IMR-90 (cell line): ENCODE measurements around the gene UBXN1. TPM values are rescaled to one million over a fixed set of nuclear protein-coding genes. Genes with fewer than 3 reads are reported as not detected.

ENCODE experiments used
- microRNA-seq, 2 experiments: library from miRNA; stranded (forward) in 1 of 2; unstranded in 1 of 2; fragments of 10-50 nt in 1 of 2; fragments of <30 nt in 1 of 2; gene quantifications in 1 of 2; microRNA quantifications in 1 of 2; one replicate each; pipeline versions ENCODE3 to v1.1.0; 2013 to 2020; ENCODE audit not compliant: insufficient read depth in 1 of 2, insufficient read length in 1 of 2, unreplicated experiment in 1 of 2
- polyA plus RNA-seq, 3 experiments: library from polyadenylated mRNA; depleted of rRNA; stranded (reverse); fragments of >200 nt; gene quantifications; 2 replicates each; pipeline ENCODE4 v1.2.3, GENCODE V29; 2012; ENCODE audit warnings: low replicate concordance in 1 of 3
- small RNA-seq, 5 experiments: library from RNA; depleted of rRNA; stranded (forward); fragments of <200 nt; gene quantifications; one replicate each; pipeline ENCODE3, GENCODE V24; 2012
- total RNA-seq: library from RNA; depleted of rRNA; stranded (reverse); fragments of >200 nt; gene quantifications from 2 replicates; pipeline ENCODE4 v1.2.3, GENCODE V29; 2012; rRNA removed

The UBXN1 gene
- total and polyA plus RNA-seq, 2 of the 4 experiments (the other 2 are of a cell fraction), result 50.0 to 81.6 TPM

Small RNA genes within 50 kb of the gene (microRNA-seq; reads per million reads assigned to microRNA genes)
- not detected for gene SNORA57 (ENCODE audit: insufficient read depth, insufficient read length)

Small RNA genes within 50 kb of the gene (small RNA-seq; reads per million reads assigned to genes)
- 0 reads per million in 5 experiments for gene SNORA57

Other genes with a start within 250 kb of the UBXN1 start
- 695 and 735 TPM in 2 replicates for gene AHNAK, start 132.3 kb downstream of the UBXN1 start, total RNA-seq
- 80.7 and 95.1 TPM in 2 replicates for gene AHNAK, start 132.3 kb downstream of the UBXN1 start, polyA plus RNA-seq (2012; rRNA removed)
- gene EEF1G, start 105.2 kb downstream of the UBXN1 start, total RNA-seq, result 1,598 and 1,857 TPM in 2 replicates
- 1,684 and 1,697 TPM in 2 replicates for gene EEF1G, start 105.2 kb downstream of the UBXN1 start, polyA plus RNA-seq (2012; rRNA removed)
- 3.3 and 4.3 TPM in 2 replicates for gene TUT1, start 87.5 kb downstream of the UBXN1 start, total RNA-seq
- gene TUT1, start 87.5 kb downstream of the UBXN1 start, polyA plus RNA-seq (2012; rRNA removed), result 10.1 TPM in 2 replicates
- 126 and 136 TPM in 2 replicates for gene MTA2, start 77.2 kb downstream of the UBXN1 start, total RNA-seq
- gene MTA2, start 77.2 kb downstream of the UBXN1 start, polyA plus RNA-seq (2012; rRNA removed), result 28.0 and 34.8 TPM in 2 replicates
- 4.4 and 5.0 TPM in 2 replicates for gene EML3, start 66.3 kb downstream of the UBXN1 start, total RNA-seq
- 24.7 and 26.1 TPM in 2 replicates for gene EML3, start 66.3 kb downstream of the UBXN1 start, polyA plus RNA-seq (2012; rRNA removed)
- gene ROM1, start 65.8 kb downstream of the UBXN1 start, total RNA-seq, result 2.2 TPM in 2 replicates
- 1.7 and 2.5 TPM in 2 replicates for gene ROM1, start 65.8 kb downstream of the UBXN1 start, polyA plus RNA-seq (2012; rRNA removed)
- gene B3GAT3, start 57.1 kb downstream of the UBXN1 start, total RNA-seq, result 10.4 and 10.6 TPM in 2 replicates
- gene B3GAT3, start 57.1 kb downstream of the UBXN1 start, polyA plus RNA-seq (2012; rRNA removed), result 38.4 and 51.7 TPM in 2 replicates
- 182 and 209 TPM in 2 replicates for gene GANAB, start 32.5 kb downstream of the UBXN1 start, total RNA-seq
- gene GANAB, start 32.5 kb downstream of the UBXN1 start, polyA plus RNA-seq (2012; rRNA removed), result 323 and 344 TPM in 2 replicates
- gene INTS5, start 25.8 kb downstream of the UBXN1 start, total RNA-seq, result 8.9 and 11.8 TPM in 2 replicates
- 14.7 and 14.8 TPM in 2 replicates for gene INTS5, start 25.8 kb downstream of the UBXN1 start, polyA plus RNA-seq (2012; rRNA removed)
- 41.2 and 53.6 TPM in 2 replicates for gene C11orf98, start 13.9 kb downstream of the UBXN1 start, total RNA-seq
- gene C11orf98, start 13.9 kb downstream of the UBXN1 start, polyA plus RNA-seq (2012; rRNA removed), result 62.3 and 68.9 TPM in 2 replicates
- 6.4 and 7.9 TPM in 2 replicates for gene CSKMT, start 13.8 kb downstream of the UBXN1 start, total RNA-seq
- 5.3 and 6.2 TPM in 2 replicates for gene CSKMT, start 13.8 kb downstream of the UBXN1 start, polyA plus RNA-seq (2012; rRNA removed)
- gene UQCC3, start 7.4 kb downstream of the UBXN1 start, total RNA-seq, result 5.7 and 6.7 TPM in 2 replicates
- gene UQCC3, start 7.4 kb downstream of the UBXN1 start, polyA plus RNA-seq (2012; rRNA removed), result 9.7 and 13.7 TPM in 2 replicates
- 1.4 and 1.6 TPM in 2 replicates for gene LBHD1, start 6.8 kb downstream of the UBXN1 start, total RNA-seq
- gene LBHD1, start 6.8 kb downstream of the UBXN1 start, polyA plus RNA-seq (2012; rRNA removed), result 2.9 and 4.0 TPM in 2 replicates
- gene LRRN4CL, start 10.5 kb upstream of the UBXN1 start, total RNA-seq, result 0.28 and 0.36 TPM in 2 replicates
- gene LRRN4CL, start 10.5 kb upstream of the UBXN1 start, polyA plus RNA-seq (2012; rRNA removed), result 0.84 and 1.1 TPM in 2 replicates
- 19.4 and 26.2 TPM in 2 replicates for gene BSCL2, start 28.4 kb upstream of the UBXN1 start, total RNA-seq
- 46.0 and 47.1 TPM in 2 replicates for gene BSCL2, start 28.4 kb upstream of the UBXN1 start, polyA plus RNA-seq (2012; rRNA removed)
- not detected in 2 replicates for gene GNG3, start 28.6 kb upstream of the UBXN1 start, total RNA-seq
- not detected in 2 replicates for gene GNG3, start 28.6 kb upstream of the UBXN1 start, polyA plus RNA-seq (2012; rRNA removed)
- gene HNRNPUL2, start 48.4 kb upstream of the UBXN1 start, total RNA-seq, result 3.9 and 5.0 TPM in 2 replicates
- gene HNRNPUL2, start 48.4 kb upstream of the UBXN1 start, polyA plus RNA-seq (2012; rRNA removed), result 25.5 and 30.2 TPM in 2 replicates
- gene TTC9C, start 49.4 kb upstream of the UBXN1 start, total RNA-seq, result 37.1 and 45.5 TPM in 2 replicates
- gene TTC9C, start 49.4 kb upstream of the UBXN1 start, polyA plus RNA-seq (2012; rRNA removed), result 29.1 and 32.9 TPM in 2 replicates
- 7.8 and 8.1 TPM in 2 replicates for gene ZBTB3, start 75.1 kb upstream of the UBXN1 start, total RNA-seq
- gene ZBTB3, start 75.1 kb upstream of the UBXN1 start, polyA plus RNA-seq (2012; rRNA removed), result 2.3 and 3.4 TPM in 2 replicates
- gene POLR2G, start 82.5 kb upstream of the UBXN1 start, total RNA-seq, result 110 and 154 TPM in 2 replicates
- 157 and 165 TPM in 2 replicates for gene POLR2G, start 82.5 kb upstream of the UBXN1 start, polyA plus RNA-seq (2012; rRNA removed)
- 8.1 and 9.5 TPM in 2 replicates for gene TAF6L, start 92.3 kb upstream of the UBXN1 start, total RNA-seq
- 13.5 and 14.5 TPM in 2 replicates for gene TAF6L, start 92.3 kb upstream of the UBXN1 start, polyA plus RNA-seq (2012; rRNA removed)
- 20.0 and 29.4 TPM in 2 replicates for gene TMEM179B, start 108.3 kb upstream of the UBXN1 start, total RNA-seq
- gene TMEM179B, start 108.3 kb upstream of the UBXN1 start, polyA plus RNA-seq (2012; rRNA removed), result 67.1 and 71.5 TPM in 2 replicates
- 9.7 and 14.2 TPM in 2 replicates for gene TMEM223, start 112.9 kb upstream of the UBXN1 start, total RNA-seq
- 15.7 and 18.0 TPM in 2 replicates for gene TMEM223, start 112.9 kb upstream of the UBXN1 start, polyA plus RNA-seq (2012; rRNA removed)
- 26.3 and 27.5 TPM in 2 replicates for gene NXF1, start 126.4 kb upstream of the UBXN1 start, total RNA-seq
- gene NXF1, start 126.4 kb upstream of the UBXN1 start, polyA plus RNA-seq (2012; rRNA removed), result 90.4 and 97.4 TPM in 2 replicates
- gene STX5, start 153.0 kb upstream of the UBXN1 start, total RNA-seq, result 48.6 and 49.5 TPM in 2 replicates
- gene STX5, start 153.0 kb upstream of the UBXN1 start, polyA plus RNA-seq (2012; rRNA removed), result 43.1 and 43.5 TPM in 2 replicates
- not detected in 2 replicates for gene TEX54, start 153.8 kb upstream of the UBXN1 start, total RNA-seq
- gene TEX54, start 153.8 kb upstream of the UBXN1 start, polyA plus RNA-seq (2012; rRNA removed), result not detected in 2 replicates
- gene WDR74, start 160.5 kb upstream of the UBXN1 start, total RNA-seq, result 40.8 and 44.3 TPM in 2 replicates
- gene WDR74, start 160.5 kb upstream of the UBXN1 start, polyA plus RNA-seq (2012; rRNA removed), result 38.4 and 41.9 TPM in 2 replicates
- 114 and 140 TPM in 2 replicates for gene SLC3A2, start 201.8 kb upstream of the UBXN1 start, total RNA-seq
- 239 TPM in 2 replicates for gene SLC3A2, start 201.8 kb upstream of the UBXN1 start, polyA plus RNA-seq (2012; rRNA removed)
- gene CHRM1, start 242.3 kb upstream of the UBXN1 start, total RNA-seq, result not detected in 2 replicates
- gene CHRM1, start 242.3 kb upstream of the UBXN1 start, polyA plus RNA-seq (2012; rRNA removed), result not detected in 2 replicates